Tibial nerve (tissue), 4 donors: Measurements from ENCODE around the gene ZNF776.

Experiments used
- EP300 ChIP-seq, 2 donors: sonication (generic); formaldehyde crosslinking; IDR thresholded peaks; one replicate each; pipeline ENCODE4 v1.6.1; 2017; ENCODE audit warnings: antibody characterized with exemption in 2 of 2, mild to moderate bottlenecking in 1 of 2
- POLR2A ChIP-seq, 2 donors: fragments of 450-650 bp; IDR thresholded peaks; one replicate each; pipeline ENCODE4 v1.6.1; 2017; ENCODE audit warnings: antibody characterized with exemption in 2 of 2, mild to moderate bottlenecking in 2 of 2, moderate library complexity in 2 of 2
- TF ChIP-seq, protein P1 (sequence below), 5 experiments: fragments of 200-600 bp in 3 of 5; fragments of 450-650 bp in 2 of 5; sonication (generic) in 3 of 5; IDR thresholded peaks; one replicate each; pipeline ENCODE4 v1.5.1; 2016 to 2019; ENCODE audit warnings: antibody characterized with exemption in 5 of 5, mild to moderate bottlenecking in 3 of 5, moderate library complexity in 2 of 5

DNA sequence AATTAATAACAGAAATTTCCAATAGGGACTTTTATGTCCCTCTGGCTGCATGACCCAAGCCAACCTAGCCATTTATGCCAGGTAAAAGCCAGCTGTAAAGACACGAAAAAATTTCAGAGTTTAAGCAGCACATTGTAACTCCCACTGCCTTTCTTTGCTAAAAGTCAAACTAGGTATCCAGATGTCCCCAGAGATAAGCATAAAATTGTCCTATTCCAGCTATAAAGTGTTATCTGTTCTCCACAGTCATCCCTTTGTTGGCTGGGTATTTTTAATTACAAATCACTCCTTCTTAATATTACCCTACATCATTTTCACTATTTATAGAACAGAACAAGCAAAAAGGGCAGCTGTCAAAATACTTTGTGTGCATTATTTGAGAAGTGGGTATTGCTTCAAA is 34.4 kb upstream of the ZNF776 start:
- TF ChIP-seq, protein P1, sequence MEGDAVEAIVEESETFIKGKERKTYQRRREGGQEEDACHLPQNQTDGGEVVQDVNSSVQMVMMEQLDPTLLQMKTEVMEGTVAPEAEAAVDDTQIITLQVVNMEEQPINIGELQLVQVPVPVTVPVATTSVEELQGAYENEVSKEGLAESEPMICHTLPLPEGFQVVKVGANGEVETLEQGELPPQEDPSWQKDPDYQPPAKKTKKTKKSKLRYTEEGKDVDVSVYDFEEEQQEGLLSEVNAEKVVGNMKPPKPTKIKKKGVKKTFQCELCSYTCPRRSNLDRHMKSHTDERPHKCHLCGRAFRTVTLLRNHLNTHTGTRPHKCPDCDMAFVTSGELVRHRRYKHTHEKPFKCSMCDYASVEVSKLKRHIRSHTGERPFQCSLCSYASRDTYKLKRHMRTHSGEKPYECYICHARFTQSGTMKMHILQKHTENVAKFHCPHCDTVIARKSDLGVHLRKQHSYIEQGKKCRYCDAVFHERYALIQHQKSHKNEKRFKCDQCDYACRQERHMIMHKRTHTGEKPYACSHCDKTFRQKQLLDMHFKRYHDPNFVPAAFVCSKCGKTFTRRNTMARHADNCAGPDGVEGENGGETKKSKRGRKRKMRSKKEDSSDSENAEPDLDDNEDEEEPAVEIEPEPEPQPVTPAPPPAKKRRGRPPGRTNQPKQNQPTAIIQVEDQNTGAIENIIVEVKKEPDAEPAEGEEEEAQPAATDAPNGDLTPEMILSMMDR (IDR thresholded peaks at IDR 0.05): no peak
- no peak for TF ChIP-seq EP300 (IDR thresholded peaks at IDR 0.05)
- TF ChIP-seq POLR2A (IDR thresholded peaks at IDR 0.05): no peak
